ENCODE data around the gene RANBP1.

- TF ChIP-seq ARNT (IDR thresholded peaks at IDR 0.05) (no peak), SUZ12 (IDR thresholded peaks at IDR 0.05) (no peak), NFRKB (IDR thresholded peaks at IDR 0.05) (no peak), SP1 (IDR thresholded peaks at IDR 0.05) (no peak), FOXM1 (IDR thresholded peaks at IDR 0.05; ENCODE audit: borderline replicate concordance) (no peak), FOXK2 (IDR thresholded peaks at IDR 0.05) (no peak), FOXA1 (IDR thresholded peaks at IDR 0.05) (no peak)
Observed at GRCh38 chr22:20093418-20094196, 22.3 kb upstream of the RANBP1 start.

Measured in HEK293T (cell line).